PC-3 (cell line): Measurements from ENCODE around the gene SLC7A1.

ENCODE experiments used
- EZH2 ChIP-seq: fragments of 300-600 bp; sonication (generic); IDR thresholded peaks from one replicate; pipeline ENCODE4 v1.6.1; 2017; ENCODE audit warnings: antibody characterized with exemption, mild to moderate bottlenecking, low read length; ENCODE audit not compliant: unreplicated experiment
- EZH2phosphoT487 ChIP-seq: fragments of 300-600 bp; sonication (generic); IDR thresholded peaks from 2 replicates; pipeline ENCODE4 v1.6.1; 2018; ENCODE audit warnings: mild to moderate bottlenecking, antibody characterized with exemption, low read length, borderline replicate concordance
- TF ChIP-seq, protein P1 (sequence below): fragments of 300-600 bp; sonication (generic); conservative IDR thresholded peaks from 2 replicates; pipeline ENCODE4 v1.5.1; 2017; ENCODE audit warnings: antibody characterized with exemption, low read depth, mild to moderate bottlenecking, low read length

DNA sequence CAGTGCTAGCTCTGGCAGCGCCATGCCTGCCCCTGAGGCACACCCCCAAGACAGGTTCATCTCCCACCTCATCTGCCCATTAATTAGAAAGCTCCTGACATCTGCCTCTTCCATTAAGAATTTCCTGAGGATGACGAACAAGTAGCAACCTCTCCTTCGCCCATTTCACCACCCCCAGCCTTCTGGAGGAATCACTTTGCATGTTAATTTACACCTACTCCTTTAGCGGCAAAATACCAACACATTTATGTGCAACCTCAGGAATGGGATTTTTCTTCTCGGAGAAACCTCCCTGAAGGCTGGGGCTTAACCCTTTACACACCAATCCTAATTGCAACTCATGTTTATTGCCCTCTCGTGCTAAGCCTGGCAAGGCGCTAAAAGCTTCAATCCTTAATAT is 13.8 kb downstream of the SLC7A1 start:
- TF ChIP-seq, protein P1, sequence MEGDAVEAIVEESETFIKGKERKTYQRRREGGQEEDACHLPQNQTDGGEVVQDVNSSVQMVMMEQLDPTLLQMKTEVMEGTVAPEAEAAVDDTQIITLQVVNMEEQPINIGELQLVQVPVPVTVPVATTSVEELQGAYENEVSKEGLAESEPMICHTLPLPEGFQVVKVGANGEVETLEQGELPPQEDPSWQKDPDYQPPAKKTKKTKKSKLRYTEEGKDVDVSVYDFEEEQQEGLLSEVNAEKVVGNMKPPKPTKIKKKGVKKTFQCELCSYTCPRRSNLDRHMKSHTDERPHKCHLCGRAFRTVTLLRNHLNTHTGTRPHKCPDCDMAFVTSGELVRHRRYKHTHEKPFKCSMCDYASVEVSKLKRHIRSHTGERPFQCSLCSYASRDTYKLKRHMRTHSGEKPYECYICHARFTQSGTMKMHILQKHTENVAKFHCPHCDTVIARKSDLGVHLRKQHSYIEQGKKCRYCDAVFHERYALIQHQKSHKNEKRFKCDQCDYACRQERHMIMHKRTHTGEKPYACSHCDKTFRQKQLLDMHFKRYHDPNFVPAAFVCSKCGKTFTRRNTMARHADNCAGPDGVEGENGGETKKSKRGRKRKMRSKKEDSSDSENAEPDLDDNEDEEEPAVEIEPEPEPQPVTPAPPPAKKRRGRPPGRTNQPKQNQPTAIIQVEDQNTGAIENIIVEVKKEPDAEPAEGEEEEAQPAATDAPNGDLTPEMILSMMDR: no peak
- TF ChIP-seq EZH2 (no peak), EZH2phosphoT487 (no peak)
